ENCODE measurements around the gene NOL4. TPM values are rescaled to one million over a fixed set of nuclear protein-coding genes. Genes with fewer than 3 reads are reported as not detected.

NOL4 gene
- total and polyA plus RNA-seq, 10 of the 15 experiments (the other 5 are each of a cell fraction or from before 2014, with no cell fraction given), result 1.3 to 10.0 (median 6.3) TPM

DNA sequence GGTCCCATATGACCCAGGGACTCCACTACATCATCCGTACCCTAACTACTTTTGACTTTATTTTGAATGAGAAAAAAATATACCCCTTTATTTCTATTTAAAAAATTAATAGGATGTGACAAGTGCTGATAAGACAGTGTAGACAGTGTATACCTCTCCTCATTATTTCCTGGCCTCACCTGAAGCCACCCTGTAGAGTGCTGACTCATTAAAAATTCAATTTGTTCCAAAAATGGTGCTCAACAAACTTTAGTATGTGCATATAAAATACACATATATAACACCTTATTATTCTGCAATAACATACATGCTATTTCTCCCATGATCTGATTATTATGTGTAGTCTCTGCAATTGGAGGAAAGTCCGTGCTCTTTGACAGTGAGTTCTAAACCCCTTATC, 20.8 kb downstream of the NOL4 start:
- CTCF ChIA-PET, result interaction anchor here (0.6 to 1.4 kb wide), 4 partner anchors 10 to 957 kb away, joined by 3 to 4 read pairs (median 3); no protein-coding TSS in a partner anchor
- H3K9ac ChIP-seq (ENCODE audit: control insufficient read depth, insufficient read depth, low read length), result no peak overlapping the region
- BruUV-seq (replicated peaks), result no TSS peak
- intact Hi-C loops (cut with micrococcal nuclease; ENCODE audit: unreplicated experiment) (no loop called here), in situ Hi-C loops (cut with MboI) (no loop called here)
- ATAC-seq (peak; percentile 13; the same call in 1 of the 3 replicates), FAIRE-seq (no peak), DNase-seq (ENCODE audit: low read depth, low spot score) (no peak)
- POLR2A ChIA-PET, result interaction anchor here (0.6 to 0.8 kb wide), 2 partner anchors 14 to 18 kb away, joined by 3 to 4 read pairs; no protein-coding TSS in a partner anchor
- SMC1A ChIA-PET (ENCODE audit: uncharacterized antibody, unreplicated experiment), result interaction anchor here (0.8 to 2.4 kb wide), 6 partner anchors 8 to 97 kb away, joined by 3 to 14 read pairs (median 4); no protein-coding TSS in a partner anchor
- no peaks in the 10 kb centered on the region for H4K20me1 ChIP-seq (ENCODE audit: control insufficient read depth, insufficient read depth)
- RAD21 ChIA-PET (ENCODE audit: unreplicated experiment), result interaction anchor here (1.4 kb wide), 1 partner anchor 108 kb away, joined by 3 read pairs; no protein-coding TSS in a partner anchor
- H3K4me3 ChIP-seq, result no peak overlapping the region
- no peaks in the 10 kb centered on the region for H3K36me3 ChIP-seq (ENCODE audit: control insufficient read depth in 2 of 2, insufficient read depth in 2 of 2, low read length in 1 of 2)
- H3K79me2 ChIP-seq (ENCODE audit: control insufficient read depth, insufficient read depth, low read length), result no peaks in the 10 kb centered on the region
- H3K9me3 ChIP-seq (replicated peaks; ENCODE audit: control insufficient read depth, insufficient read depth, low read length), result no peaks in the 10 kb centered on the region
- no peak overlapping the region for H3K27ac ChIP-seq (ENCODE audit: control insufficient read depth, insufficient read depth)
- 0% methylated on average over 2 of the region's 2 CpGs for WGBS (ENCODE audit: insufficient coverage, insufficient replicate concordance, low lambda C conversion rate, missing lambda C conversion rate)
- no peak overlapping the region for H2AFZ ChIP-seq (ENCODE audit: control insufficient read depth, low read depth, low read length)
- H3K4me1 ChIP-seq (ENCODE audit: control insufficient read depth, insufficient read depth, low read length), result no peaks in the 10 kb centered on the region
- H3K27me3 ChIP-seq (replicated peaks in 1 of 2; ENCODE audit: control insufficient read depth in 2 of 2, insufficient read depth in 2 of 2, low read length in 1 of 2), result no peaks in the 10 kb centered on the region
- no peak overlapping the region for H3K4me2 ChIP-seq (ENCODE audit: control insufficient read depth, insufficient read depth)
- TF ChIP-seq, protein P1, sequence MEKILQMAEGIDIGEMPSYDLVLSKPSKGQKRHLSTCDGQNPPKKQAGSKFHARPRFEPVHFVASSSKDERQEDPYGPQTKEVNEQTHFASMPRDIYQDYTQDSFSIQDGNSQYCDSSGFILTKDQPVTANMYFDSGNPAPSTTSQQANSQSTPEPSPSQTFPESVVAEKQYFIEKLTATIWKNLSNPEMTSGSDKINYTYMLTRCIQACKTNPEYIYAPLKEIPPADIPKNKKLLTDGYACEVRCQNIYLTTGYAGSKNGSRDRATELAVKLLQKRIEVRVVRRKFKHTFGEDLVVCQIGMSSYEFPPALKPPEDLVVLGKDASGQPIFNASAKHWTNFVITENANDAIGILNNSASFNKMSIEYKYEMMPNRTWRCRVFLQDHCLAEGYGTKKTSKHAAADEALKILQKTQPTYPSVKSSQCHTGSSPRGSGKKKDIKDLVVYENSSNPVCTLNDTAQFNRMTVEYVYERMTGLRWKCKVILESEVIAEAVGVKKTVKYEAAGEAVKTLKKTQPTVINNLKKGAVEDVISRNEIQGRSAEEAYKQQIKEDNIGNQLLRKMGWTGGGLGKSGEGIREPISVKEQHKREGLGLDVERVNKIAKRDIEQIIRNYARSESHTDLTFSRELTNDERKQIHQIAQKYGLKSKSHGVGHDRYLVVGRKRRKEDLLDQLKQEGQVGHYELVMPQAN (conservative IDR thresholded peaks at IDR 0.05), result no peak
- TF ChIP-seq, protein P2, sequence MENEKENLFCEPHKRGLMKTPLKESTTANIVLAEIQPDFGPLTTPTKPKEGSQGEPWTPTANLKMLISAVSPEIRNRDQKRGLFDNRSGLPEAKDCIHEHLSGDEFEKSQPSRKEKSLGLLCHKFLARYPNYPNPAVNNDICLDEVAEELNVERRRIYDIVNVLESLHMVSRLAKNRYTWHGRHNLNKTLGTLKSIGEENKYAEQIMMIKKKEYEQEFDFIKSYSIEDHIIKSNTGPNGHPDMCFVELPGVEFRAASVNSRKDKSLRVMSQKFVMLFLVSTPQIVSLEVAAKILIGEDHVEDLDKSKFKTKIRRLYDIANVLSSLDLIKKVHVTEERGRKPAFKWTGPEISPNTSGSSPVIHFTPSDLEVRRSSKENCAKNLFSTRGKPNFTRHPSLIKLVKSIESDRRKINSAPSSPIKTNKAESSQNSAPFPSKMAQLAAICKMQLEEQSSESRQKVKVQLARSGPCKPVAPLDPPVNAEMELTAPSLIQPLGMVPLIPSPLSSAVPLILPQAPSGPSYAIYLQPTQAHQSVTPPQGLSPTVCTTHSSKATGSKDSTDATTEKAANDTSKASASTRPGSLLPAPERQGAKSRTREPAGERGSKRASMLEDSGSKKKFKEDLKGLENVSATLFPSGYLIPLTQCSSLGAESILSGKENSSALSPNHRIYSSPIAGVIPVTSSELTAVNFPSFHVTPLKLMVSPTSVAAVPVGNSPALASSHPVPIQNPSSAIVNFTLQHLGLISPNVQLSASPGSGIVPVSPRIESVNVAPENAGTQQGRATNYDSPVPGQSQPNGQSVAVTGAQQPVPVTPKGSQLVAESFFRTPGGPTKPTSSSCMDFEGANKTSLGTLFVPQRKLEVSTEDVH (IDR thresholded peaks at IDR 0.05; ENCODE audit: low read depth, partially characterized antibody), result no peak
- no peak for TF ChIP-seq CREM (IDR thresholded peaks at IDR 0.05; ENCODE audit: low read depth)
